Calu3 (cell line): ENCODE measurements around the gene EMP2. TPM values are rescaled to one million over a fixed set of nuclear protein-coding genes. Genes with fewer than 3 reads are reported as not detected.
"Not testable (repeated sequence)": the region's sequence is repeated elsewhere in the genome, so short reads cannot be mapped to it uniquely, and the experiment has no call there.

Experiments used
- BruUV-seq: library from RNA; stranded (reverse); fragments of 400-500 nt; replicated peaks from 2 replicates; lab custom pipeline; 2021; lab: Mats Ljungman, UMichigan
- CTCF ChIA-PET: fragments of 300-600 bp; sonication (Branson Sonifier 250); formaldehyde crosslinking; loops from one replicate; lab custom pipeline; 2022; ENCODE audit warnings: antibody characterized with exemption; lab: Charles Lee
- DNase-seq: peaks from one replicate; pipeline ENCODE4 v3.0.0; 2022
- H3K27ac Mint-ChIP-seq: one replicate; pipeline ENCODE4 v1.8.0; 2022; ENCODE audit warnings: mixed read lengths; ENCODE audit not compliant: unreplicated experiment
- H3K27me3 Mint-ChIP-seq: one replicate; pipeline ENCODE4 v1.8.0; 2022; ENCODE audit warnings: mixed read lengths; ENCODE audit not compliant: unreplicated experiment
- H3K36me3 Mint-ChIP-seq: one replicate; pipeline ENCODE4 v1.8.0; 2022; ENCODE audit warnings: mild to moderate bottlenecking, moderate library complexity, mixed read lengths; ENCODE audit not compliant: insufficient read depth, unreplicated experiment
- H3K4me1 Mint-ChIP-seq: one replicate; pipeline ENCODE4 v1.8.0; 2022; ENCODE audit warnings: mild to moderate bottlenecking, low read depth, mixed read lengths; ENCODE audit not compliant: unreplicated experiment
- H3K4me3 Mint-ChIP-seq: one replicate; pipeline ENCODE4 v1.8.0; 2022; ENCODE audit warnings: mild to moderate bottlenecking, low read depth, moderate library complexity, mixed read lengths; ENCODE audit not compliant: unreplicated experiment
- H3K9me3 Mint-ChIP-seq: one replicate; pipeline ENCODE4 v1.8.0; 2022; ENCODE audit warnings: low read depth, mixed read lengths; ENCODE audit not compliant: unreplicated experiment
- intact Hi-C: fragments of 100-400 bp; cut with micrococcal nuclease; formaldehyde crosslinking; loops from one replicate; pipeline ENCODE4 v1.10.0; 2022; ENCODE audit not compliant: unreplicated experiment
- total RNA-seq: library from RNA; stranded (reverse); gene quantifications from 2 replicates; pipeline ENCODE4 v1.2.3, GENCODE V29; 2022
- TF ChIP-seq, protein P1 (sequence below): fragments of 200-600 bp; IDR thresholded peaks from one replicate; pipeline ENCODE4 v1.8.0; 2022; ENCODE audit warnings: antibody characterized with exemption; ENCODE audit not compliant: unreplicated experiment

Gene EMP2
- total RNA-seq, 1 experiment from 2014 or later = 73.9 TPM

DNA sequence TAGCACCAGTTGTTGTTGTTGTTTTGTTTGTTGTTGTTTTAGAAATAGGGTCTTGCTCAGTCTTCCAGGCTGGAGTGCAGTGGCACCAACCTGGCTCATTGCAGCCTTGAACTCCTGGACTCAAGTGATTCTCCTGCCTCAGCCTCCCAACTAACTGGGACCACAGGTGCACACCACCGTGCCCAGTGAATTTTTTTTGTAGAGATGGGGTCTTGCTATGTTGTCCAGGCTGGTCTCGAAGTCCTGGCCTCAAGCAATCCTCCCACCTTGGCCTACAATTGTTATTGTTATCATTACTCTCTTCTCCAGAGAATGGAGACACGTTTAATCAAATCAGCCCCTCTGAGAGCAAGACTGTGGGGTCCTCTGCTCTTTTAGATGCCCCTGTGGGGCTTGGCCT lies 42.7 kb upstream of the EMP2 start:
- no peak overlapping the region for H3K4me3 Mint-ChIP-seq
- DNase-seq = no peak
- no peaks in the 10 kb centered on the region for H3K9me3 Mint-ChIP-seq
- no peaks in the 10 kb centered on the region for H3K36me3 Mint-ChIP-seq
- intact Hi-C loops = no loop called here
- CTCF ChIA-PET = no interaction called here
- H3K27me3 Mint-ChIP-seq = no peaks in the 10 kb centered on the region
- BruUV-seq = no TSS peak
- peaks cover 26% of the 10 kb centered on the region for H3K4me1 Mint-ChIP-seq
- TF ChIP-seq, protein P1, sequence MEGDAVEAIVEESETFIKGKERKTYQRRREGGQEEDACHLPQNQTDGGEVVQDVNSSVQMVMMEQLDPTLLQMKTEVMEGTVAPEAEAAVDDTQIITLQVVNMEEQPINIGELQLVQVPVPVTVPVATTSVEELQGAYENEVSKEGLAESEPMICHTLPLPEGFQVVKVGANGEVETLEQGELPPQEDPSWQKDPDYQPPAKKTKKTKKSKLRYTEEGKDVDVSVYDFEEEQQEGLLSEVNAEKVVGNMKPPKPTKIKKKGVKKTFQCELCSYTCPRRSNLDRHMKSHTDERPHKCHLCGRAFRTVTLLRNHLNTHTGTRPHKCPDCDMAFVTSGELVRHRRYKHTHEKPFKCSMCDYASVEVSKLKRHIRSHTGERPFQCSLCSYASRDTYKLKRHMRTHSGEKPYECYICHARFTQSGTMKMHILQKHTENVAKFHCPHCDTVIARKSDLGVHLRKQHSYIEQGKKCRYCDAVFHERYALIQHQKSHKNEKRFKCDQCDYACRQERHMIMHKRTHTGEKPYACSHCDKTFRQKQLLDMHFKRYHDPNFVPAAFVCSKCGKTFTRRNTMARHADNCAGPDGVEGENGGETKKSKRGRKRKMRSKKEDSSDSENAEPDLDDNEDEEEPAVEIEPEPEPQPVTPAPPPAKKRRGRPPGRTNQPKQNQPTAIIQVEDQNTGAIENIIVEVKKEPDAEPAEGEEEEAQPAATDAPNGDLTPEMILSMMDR = no peak
- no peak overlapping the region for H3K27ac Mint-ChIP-seq

DNA sequence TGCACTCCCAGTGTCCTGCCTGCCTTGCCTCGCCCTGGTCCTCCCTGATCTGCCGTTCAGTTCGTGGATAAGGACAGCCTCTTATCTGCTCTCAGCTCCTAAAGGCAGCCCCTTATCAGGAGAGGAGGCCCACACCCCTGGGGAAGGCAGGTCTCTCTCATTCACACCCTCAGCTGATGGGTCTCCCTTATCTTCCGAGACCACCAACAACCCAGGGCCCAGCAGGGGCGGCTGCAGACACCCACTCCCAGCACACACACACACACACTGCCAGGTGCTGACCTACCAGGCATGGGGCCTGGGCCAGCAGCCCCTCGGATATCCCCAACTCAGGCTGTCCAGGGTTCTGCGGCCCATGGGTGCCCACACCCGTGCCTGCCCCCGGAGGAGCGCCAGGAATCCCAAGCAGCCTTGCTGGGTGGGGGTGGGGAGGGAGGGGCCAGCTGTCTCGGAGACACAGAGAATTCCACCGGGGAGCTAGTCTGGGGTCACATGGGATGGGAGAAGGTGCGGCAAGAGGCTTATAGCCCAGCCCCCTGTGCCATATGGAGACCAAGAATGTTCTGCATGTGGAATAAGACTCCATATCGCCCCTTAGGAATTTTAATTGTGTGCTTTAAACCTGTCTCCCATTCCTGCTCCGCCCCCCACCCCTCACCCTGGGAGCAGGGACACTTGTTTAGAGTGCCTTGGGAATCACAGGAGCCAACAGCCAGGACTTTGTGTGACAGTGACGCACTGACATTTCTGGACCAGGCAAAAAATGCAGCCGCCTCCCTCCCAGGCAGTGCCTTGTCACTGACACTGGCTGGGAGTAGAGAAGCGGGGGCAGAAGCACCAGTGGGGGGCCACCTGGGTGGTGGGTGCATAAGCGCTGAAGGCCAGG lies 41.9 kb upstream of the EMP2 start:
- peaks cover 34% of the 10 kb centered on the region for H3K4me1 Mint-ChIP-seq
- no TSS peak for BruUV-seq
- no peak for DNase-seq
- H3K9me3 Mint-ChIP-seq = no peaks in the 10 kb centered on the region
- no peaks in the 10 kb centered on the region for H3K27me3 Mint-ChIP-seq
- CTCF ChIA-PET = no interaction called here
- TF ChIP-seq, protein P1 = no peak
- intact Hi-C loops = no loop called here
- no peak overlapping the region for H3K27ac Mint-ChIP-seq
- no peaks in the 10 kb centered on the region for H3K36me3 Mint-ChIP-seq
- H3K4me3 Mint-ChIP-seq = no peak overlapping the region

DNA sequence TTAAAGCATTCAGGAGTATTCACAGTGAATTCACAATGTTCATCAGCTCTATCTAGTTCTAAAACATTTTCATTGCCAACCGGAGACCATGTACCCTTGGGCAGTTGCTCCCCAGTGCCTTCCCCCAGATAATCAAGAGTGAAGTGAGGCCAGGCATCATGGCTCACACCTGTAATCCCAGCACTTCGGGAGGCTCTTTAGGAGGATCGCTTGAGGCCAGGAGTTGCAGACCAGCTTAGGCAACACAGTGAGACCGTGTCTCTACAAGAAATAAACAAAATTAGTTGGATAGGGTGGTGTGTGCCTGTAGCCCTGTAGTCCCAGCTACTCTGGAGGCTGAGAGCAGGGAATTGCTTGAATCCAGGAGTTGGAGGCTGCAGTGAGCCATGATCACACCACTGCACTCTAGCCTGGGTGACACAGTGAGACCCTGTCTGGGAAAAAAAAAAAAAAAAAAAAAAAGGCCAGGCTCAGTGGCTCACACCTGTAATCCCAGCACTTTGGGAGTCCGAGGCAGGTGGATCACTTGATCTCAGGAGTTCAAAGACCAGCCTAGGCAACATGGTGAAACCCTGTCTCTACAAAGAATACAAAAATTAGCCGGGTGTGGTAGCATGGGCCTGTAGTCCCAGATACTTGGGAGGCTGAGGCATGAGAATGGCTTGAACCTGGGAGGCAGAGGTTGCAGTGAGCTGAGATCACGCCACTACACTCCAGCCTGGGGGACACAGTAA lies 41.0 kb upstream of the EMP2 start:
- H3K4me1 Mint-ChIP-seq = peaks cover 39% of the 10 kb centered on the region
- H3K27me3 Mint-ChIP-seq, DNase-seq, BruUV-seq, H3K27ac Mint-ChIP-seq, intact Hi-C loops, CTCF ChIA-PET, H3K36me3 Mint-ChIP-seq, H3K9me3 Mint-ChIP-seq, H3K4me3 Mint-ChIP-seq: not testable (repeated sequence)

DNA sequence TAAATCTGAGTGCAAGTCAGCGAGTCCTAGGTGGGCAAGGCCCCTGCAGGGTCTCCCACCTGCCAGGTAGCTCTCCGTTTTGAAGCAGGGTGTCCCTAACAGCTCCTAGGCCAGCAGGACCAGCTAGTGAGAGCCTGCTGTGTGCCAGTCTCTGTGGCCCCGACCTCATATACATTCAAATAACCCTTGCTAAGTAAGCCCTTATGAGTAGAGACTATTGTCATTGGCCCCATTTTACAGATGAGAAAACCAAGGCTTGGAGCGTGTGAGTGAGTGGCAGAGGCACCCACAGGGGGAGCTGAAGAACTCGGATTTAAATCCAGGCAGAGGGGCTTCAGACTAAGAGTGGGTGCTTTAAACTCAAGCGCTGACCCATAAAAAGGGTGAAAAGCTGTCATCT lies 39.7 kb upstream of the EMP2 start:
- Mint-ChIP-seq H3K27me3 (no peaks in the 10 kb centered on the region), H3K36me3 (no peaks in the 10 kb centered on the region), H3K27ac (no peak overlapping the region), H3K4me1 (peaks cover 39% of the 10 kb centered on the region), H3K9me3 (no peaks in the 10 kb centered on the region), H3K4me3 (peak overlapping the region; percentile 68)
- CTCF ChIA-PET = no interaction called here
- BruUV-seq = no TSS peak
- intact Hi-C loops = no loop called here
- TF ChIP-seq, protein P1 = no peak
- DNase-seq = no peak
